ENCODE data around the gene HOXB7. TPM values are rescaled to one million over a fixed set of nuclear protein-coding genes. Genes with fewer than 3 reads are reported as not detected.

Gene HOXB7
- total RNA-seq, 3 donors from 2014 or later, result 10.9 to 29.1 (median 22.4) TPM

GRCh38 chr17:48571024-48571818, 39.6 kb downstream of the HOXB7 start:
- Histone ChIP-seq H3K4me1 (ENCODE audit: low read depth) (peaks cover 49% of the 10 kb centered on the region), H3K4me3 (no peak overlapping the region), H3K36me3 (ENCODE audit: low read depth) (no peaks in the 10 kb centered on the region), H3K9me3 (no peaks in the 10 kb centered on the region)
- DNase-seq (peak in 1 of 3 donors; percentile 32), ATAC-seq (peak; percentile 10)
- no peak for TF ChIP-seq CTCF (IDR thresholded peaks at IDR 0.05)
- intact Hi-C loops (cut with DNase I, micrococcal nuclease), result no loop called here

- no peak overlapping the region for H3K4me3 ChIP-seq
- H3K4me1 ChIP-seq (ENCODE audit: low read depth), result peaks cover 46% of the 10 kb centered on the region
- DNase-seq (peak in 1 of 3 donors; percentile 31), ATAC-seq (no peak)
- no peaks in the 10 kb centered on the region for H3K36me3 ChIP-seq (ENCODE audit: low read depth)
- intact Hi-C loops (cut with DNase I, micrococcal nuclease), result no loop called here
- H3K9me3 ChIP-seq, result no peaks in the 10 kb centered on the region
- no peak for TF ChIP-seq CTCF (IDR thresholded peaks at IDR 0.05)
Measured at GRCh38 chr17:48570325-48571023, 40.3 kb downstream of the HOXB7 start.

GRCh38 chr17:48569674-48570324, 41.0 kb downstream of the HOXB7 start:
- no peak for TF ChIP-seq CTCF (IDR thresholded peaks at IDR 0.05)
- Histone ChIP-seq H3K4me1 (ENCODE audit: low read depth) (peaks cover 40% of the 10 kb centered on the region), H3K36me3 (ENCODE audit: low read depth) (no peaks in the 10 kb centered on the region), H3K9me3 (no peaks in the 10 kb centered on the region), H3K4me3 (no peak overlapping the region)
- intact Hi-C loops (cut with DNase I, micrococcal nuclease), result no loop called here
- ATAC-seq (no peak), DNase-seq (peak in 1 of 3 donors; percentile 4)

GRCh38 chr17:48569240-48569582, 41.6 kb downstream of the HOXB7 start:
- no peaks in the 10 kb centered on the region for H3K9me3 ChIP-seq
- peaks cover 39% of the 10 kb centered on the region for H3K4me1 ChIP-seq (ENCODE audit: low read depth)
- intact Hi-C loops (cut with DNase I, micrococcal nuclease), result no loop called here
- no peak overlapping the region for H3K4me3 ChIP-seq
- DNase-seq (peak in 1 of 3 donors; percentile 6), ATAC-seq (no peak)
- no peak for TF ChIP-seq CTCF (IDR thresholded peaks at IDR 0.05)
- H3K36me3 ChIP-seq (ENCODE audit: low read depth), result no peaks in the 10 kb centered on the region

GRCh38 chr17:48568499-48569239, 42.1 kb downstream of the HOXB7 start:
- Histone ChIP-seq H3K4me1 (ENCODE audit: low read depth) (peaks cover 34% of the 10 kb centered on the region), H3K4me3 (no peak overlapping the region), H3K9me3 (no peaks in the 10 kb centered on the region), H3K36me3 (ENCODE audit: low read depth) (no peaks in the 10 kb centered on the region)
- TF ChIP-seq CTCF (IDR thresholded peaks at IDR 0.05), result no peak
- DNase-seq, result peak in 1 of 3 donors; percentile 36
- no peak for ATAC-seq
- intact Hi-C loops (cut with DNase I, micrococcal nuclease), result no loop called here
